Stimulated activated naive CD4-positive, alpha-beta T cell treated with Interleukin-2 at 50 U/mL for 16 hours (primary cell): ENCODE results near the gene NPHS2.

ENCODE experiments used
- DNase-seq: peaks from one replicate; lab custom pipeline; 2025; lab: John Stamatoyannopoulos, UW

NPHS2 gene

GRCh38 chr1:179575497-179576314 is at the start of gene NPHS2:
TSS of gene NPHS2 (minus strand) at chr1:179575948. CDS start at chr1:179575864, 84 bp downstream.
- no peak for DNase-seq

GRCh38 chr1:179612361-179612760 is 36.6 kb upstream of the NPHS2 start:
- no peak for DNase-seq

- no peak for DNase-seq
Observed at GRCh38 chr1:179601093-179601492, 25.3 kb upstream of the NPHS2 start.

DNA sequence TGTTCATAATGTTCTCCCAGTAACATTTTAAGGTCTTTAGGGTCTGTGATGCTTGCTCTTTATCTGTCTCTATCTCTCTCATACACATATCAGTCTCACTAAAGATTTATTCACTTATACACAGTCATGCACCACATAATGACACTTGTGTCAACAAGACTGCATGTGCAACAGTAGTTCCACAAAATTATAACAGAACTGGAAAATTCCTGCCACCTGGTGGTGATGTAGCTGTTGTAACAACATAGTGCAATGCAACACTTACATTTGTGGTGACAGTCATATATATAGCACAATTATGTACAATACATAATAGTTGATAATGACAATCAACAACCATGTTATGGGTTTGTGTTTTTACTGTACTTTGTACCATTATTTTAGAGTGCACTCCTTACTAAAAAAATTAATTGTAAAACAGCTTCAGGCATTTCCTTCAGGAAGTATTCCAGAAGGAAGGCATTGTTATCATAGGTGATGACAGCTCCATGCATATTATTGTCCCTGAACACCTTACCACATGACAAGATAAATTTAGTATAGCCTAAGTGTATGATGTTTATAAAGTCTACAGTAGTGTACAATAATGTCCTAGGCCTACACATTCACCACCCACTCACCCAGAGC is 24.0 kb upstream of the NPHS2 start:
- no peak for DNase-seq

DNA sequence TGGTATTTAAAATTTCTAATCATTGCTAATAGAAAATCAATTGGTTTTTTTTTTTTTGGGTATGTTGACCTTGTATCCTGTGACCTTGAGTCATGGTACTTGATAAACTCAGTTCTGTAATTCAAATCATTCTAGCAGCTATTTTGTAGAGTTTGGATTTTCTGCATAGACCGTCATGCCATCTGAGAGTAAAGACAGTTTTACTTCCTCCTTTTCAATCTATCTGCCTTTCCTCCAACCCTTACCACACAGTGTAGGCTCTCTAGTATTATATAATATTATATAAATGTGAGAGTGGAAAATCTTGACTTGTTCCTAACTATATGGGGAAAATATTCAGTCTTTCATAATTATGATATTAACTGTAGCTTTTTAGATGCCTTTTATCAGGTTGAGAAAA is 22.9 kb upstream of the NPHS2 start:
- no peak for DNase-seq

- DNase-seq, result no peak
Observed at GRCh38 chr1:179591592-179592580, 16.1 kb upstream of the NPHS2 start, which contains the start of gene TDRD5. TSS of gene TDRD5 (plus strand) at chr1:179591832. CDS start at chr1:179592616, 784 bp downstream.

DNA sequence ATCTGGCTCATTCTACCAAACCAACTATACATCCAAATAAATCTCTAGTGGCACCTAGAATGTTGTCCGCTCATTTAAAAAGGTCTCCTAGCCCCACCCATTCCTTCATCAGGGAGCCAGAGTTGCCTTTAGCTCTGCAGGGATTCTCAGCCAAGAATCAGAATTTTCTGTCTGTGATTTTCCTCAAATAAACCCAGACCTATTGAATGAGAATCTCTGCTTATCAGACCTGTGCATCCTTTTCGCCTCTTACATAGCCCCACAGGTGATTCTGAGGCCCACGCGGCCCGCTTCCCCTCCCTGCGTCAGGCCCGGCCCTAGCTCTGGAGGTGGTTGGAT is 15.5 kb upstream of the NPHS2 start:
- no peak for DNase-seq

DNA sequence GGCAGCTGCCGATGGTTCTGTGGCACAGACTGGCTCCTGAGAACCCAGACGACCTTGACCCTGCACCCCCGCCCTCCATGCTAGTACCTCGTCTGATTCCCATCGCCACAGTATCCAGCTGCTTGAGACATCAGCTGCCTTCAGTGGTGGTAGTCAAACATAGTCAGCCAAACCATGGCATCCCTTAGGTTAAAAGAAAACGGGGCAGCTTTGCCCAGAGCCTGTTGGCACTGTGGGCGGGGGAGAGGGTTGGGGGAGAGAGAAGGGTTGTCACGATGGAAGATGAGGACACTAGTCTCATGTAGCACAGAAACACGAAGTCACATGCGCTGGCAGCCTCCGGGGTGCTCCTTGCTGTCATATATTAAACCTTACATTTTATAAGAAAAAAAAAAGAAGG is 14.9 kb upstream of the NPHS2 start:
- no peak for DNase-seq

- DNase-seq, result no peak
Observed at GRCh38 chr1:179589509-179589908, 13.8 kb upstream of the NPHS2 start.

DNA sequence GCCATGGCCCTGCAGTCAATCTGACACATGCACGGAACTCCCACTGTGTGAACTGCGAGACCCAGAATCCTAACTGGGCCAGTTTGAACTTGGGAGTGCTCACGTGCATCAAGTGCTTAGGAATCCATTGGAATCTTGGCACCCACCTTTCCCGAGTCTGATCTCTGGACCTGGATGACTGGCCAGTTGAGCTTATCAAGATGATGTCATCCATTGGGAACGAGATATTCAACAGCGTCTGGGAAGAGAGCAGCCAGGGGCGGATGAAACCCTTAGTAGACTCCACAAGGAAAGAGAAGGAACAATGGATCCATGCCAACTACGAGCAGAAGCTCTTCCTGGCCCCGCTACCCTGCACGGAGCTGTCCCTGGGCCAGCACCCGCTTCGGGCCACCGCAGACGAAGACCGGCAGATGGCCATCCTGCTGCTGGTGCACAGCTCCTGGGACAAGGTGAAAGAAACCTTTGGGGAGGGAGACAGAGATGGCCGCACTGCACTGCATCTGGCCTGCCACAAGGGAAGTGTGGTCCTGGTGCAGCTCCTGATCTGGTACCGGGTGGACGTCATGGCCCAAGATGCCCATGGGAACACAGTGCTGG is 12.8 kb upstream of the NPHS2 start:
- DNase-seq, result no peak

- no peak for DNase-seq
Observed at GRCh38 chr1:179587336-179587735, 11.6 kb upstream of the NPHS2 start.

DNA sequence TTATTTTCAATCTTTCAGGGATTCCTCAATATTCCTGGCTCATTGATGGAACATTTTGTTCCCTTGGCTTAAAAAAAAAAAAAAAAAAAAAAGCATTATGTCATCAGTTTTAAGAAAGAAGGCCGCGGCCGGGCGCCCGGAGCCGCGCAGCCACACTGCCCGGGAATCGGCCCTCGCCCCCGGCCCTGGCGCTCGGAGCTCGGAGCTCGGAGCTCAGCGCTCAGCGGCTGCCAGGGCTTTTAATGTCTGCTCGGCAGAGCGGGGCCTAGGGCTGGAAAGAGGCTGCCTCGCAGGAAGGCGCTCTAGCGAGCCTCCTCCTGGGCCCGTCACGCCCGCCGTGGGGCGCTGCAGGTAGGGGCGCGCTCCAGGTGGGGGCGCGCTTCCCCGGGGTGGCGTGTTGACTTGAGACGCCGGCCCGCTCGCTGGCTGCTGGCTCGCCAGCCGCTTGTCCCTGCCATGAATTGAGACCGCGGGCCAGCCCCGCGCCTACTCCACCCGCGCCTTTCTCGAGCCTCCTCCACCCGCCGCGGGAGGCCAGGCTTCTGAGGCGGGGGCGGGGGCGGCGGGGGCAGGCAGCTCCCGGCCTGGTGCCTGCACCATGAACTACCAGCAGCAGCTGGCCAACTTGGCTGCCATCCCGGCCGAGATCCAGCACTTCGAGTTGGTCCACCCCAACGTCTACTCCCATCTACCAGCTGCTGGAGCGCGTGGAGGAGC is 10.5 kb upstream of the NPHS2 start:
- no peak for DNase-seq

GRCh38 chr1:179583771-179584320 is 8.1 kb upstream of the NPHS2 start:
- no peak for DNase-seq

DNA sequence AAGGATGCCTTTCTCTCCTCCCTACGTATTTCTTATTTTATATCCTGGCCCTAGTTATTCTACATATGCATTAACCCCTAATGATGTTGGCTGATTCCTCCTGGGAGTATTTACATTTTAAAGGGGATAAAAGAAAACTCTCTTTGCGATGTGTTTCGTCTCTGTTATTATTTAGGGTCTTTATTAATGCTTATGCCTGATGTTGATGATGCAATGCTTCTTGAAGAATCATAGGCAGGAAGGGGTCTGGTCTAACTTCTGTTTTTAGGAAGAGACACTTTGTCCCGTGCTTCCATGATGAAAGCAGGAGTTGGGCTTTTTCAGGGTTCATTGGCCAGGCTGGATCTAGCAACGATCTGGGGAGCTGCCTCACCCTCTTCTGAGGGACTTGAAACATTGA is 761 bp upstream of the NPHS2 start:
- DNase-seq, result no peak

DNA sequence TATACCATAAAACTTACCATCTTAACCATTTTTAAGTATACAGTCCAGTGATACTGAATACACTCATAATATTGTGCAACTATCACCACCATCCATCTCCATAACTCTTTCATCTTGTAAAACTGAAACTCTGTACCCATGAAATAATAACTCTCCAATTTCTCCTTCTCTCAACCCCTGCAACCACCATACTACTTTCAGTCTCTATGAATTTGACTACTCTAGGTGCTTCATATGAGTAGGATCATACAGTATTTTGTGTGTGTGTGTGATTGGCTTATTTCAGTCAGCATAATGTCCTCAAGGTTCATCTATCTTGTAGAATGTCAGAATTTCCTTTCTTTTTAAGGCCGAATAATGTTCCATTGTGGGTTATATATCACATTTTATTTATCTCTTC is 17.7 kb downstream of the NPHS2 start:
- DNase-seq, result no peak

DNA sequence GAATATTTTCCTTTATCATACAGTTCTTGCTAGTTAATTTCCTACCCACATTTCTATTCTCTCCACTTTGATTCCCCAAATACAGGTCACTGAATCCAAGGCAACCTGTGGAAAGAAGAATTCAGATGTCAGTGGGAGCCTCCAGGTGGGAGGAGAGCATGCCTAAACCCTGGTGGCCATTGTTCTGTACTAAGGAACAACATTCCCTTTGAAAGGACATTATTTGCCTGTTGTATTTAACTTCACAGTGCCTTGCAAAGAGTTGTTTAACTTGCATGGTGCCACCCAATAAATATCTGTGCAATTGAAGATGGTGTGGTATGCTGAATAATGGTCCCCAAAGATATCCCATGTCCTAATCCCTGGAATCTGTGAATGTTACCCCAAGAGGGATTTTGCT is 21.3 kb downstream of the NPHS2 start:
- DNase-seq, result no peak

DNA sequence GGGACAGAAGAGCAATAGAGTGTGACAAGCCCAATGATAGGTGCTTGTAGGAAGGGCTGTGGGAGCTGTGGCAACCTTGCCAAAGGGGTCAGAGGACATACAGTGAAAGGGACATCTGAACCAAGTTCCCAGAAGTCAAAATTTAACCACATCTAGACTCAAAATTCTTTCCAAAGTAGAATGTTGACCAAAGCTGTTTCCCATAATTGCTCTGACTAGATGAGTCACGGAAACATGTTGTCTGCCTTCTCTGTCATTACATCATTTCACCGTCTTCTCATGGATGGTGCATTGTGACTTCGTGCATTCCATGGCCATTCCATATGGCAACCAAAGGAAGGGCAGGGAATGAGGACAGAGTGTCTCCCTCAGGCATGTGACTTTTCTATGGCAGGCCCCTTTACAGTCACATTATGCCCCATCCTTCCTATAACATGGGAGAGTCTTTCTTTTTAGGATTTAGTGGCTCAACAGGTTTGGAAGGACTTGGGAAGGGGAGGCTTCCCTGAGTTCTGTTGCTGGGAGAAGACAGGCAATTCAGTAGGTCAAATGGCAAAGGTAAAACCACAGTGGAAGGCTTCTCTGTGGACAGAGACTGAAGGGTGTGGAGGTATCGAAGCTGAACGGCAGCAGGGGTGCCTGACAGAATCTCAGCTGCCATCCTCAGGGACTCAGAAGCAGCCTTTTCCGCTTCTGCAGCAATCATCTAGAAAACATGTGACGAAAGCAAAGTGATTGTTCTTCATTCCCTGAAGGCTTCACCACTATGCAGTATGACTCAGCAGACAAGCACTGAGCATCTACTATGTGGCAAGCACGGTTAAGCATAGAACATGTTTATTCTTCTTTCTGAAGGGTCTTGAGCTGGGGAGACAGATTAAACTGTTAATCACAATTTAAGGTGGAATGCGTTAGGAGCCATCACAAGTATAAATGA is 24.7 kb downstream of the NPHS2 start:
- DNase-seq, result no peak

- no peak for DNase-seq
Observed at GRCh38 chr1:179549368-179549700, 26.4 kb downstream of the NPHS2 start.

DNA sequence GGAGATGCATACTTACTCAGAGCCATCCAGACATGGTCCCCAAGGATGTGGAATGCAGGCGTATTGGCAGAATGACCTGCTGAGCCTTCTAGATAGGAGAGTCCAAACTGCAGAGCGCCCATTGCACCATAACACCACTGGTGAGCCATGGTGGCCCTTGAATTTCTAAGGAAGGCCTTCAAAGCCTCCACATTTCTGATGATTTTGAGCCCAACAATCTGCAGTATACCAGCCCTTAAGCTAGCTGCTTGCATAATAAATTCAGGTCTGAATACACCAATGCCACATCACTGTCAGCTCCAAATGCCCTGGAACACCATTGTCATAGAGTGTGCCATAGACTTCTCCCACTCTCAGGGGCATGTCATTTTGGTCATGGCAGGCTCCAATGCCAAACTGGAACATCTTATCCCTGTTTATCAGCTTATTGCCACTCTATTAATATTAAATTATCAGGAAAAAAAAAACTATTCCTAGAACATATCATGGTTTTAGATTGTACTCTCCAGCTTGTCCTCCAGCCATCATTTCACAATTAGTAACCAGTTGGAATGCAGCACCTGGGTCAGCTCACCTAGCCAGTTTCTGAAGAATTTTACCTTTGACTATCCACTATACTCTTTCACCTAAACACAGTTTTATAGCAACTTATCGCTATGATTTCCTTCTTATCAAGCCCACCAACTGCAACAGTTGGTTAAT is 26.9 kb downstream of the NPHS2 start:
- no peak for DNase-seq
